Stomach (tissue), 4 donors: ENCODE data around the gene ZNF182.
"Not testable (repeated sequence)": the region's sequence is repeated elsewhere in the genome, so short reads cannot be mapped to it uniquely, and the experiment has no call there.

ENCODE experiments used
- EP300 ChIP-seq: sonication (generic); formaldehyde crosslinking; IDR thresholded peaks from one replicate; pipeline ENCODE4 v1.6.1; 2017; ENCODE audit warnings: antibody characterized with exemption
- POLR2A ChIP-seq, 4 donors: fragments of 450-650 bp; IDR thresholded peaks; one replicate each; pipeline ENCODE4 v1.6.1; 2016; ENCODE audit warnings: antibody characterized with exemption in 4 of 4, control low read depth in 2 of 4, mild to moderate bottlenecking in 1 of 4, moderate library complexity in 1 of 4
- TF ChIP-seq, protein P1 (sequence below), 7 experiments: fragments of 450-650 bp in 4 of 7; fragments of 200-600 bp in 3 of 7; sonication (generic) in 3 of 7; IDR thresholded peaks; one replicate each; pipeline ENCODE4 v1.5.1; 2016 to 2019; ENCODE audit warnings: antibody characterized with exemption in 7 of 7, control low read depth in 2 of 7, mild to moderate bottlenecking in 1 of 7

DNA sequence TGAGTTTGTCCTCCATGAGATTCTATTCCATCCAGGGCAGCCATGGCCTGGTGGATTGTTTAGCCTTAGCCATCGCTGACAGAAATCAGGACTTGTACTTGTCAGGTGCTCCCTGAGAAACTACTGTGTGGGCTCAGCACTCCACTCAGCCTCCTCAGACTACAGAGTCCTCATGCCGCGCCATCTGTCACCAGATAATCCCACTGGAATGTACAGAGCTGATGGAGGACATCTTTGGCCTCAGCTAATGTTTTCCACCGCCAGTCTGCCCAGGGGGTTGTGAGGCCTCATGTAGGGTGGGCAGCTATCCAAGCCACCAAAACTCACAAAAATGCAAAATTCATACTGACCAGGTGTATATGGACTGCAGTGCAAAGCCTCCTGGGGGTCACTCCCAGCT lies 45.6 kb downstream of the ZNF182 start:
- TF ChIP-seq, protein P1, sequence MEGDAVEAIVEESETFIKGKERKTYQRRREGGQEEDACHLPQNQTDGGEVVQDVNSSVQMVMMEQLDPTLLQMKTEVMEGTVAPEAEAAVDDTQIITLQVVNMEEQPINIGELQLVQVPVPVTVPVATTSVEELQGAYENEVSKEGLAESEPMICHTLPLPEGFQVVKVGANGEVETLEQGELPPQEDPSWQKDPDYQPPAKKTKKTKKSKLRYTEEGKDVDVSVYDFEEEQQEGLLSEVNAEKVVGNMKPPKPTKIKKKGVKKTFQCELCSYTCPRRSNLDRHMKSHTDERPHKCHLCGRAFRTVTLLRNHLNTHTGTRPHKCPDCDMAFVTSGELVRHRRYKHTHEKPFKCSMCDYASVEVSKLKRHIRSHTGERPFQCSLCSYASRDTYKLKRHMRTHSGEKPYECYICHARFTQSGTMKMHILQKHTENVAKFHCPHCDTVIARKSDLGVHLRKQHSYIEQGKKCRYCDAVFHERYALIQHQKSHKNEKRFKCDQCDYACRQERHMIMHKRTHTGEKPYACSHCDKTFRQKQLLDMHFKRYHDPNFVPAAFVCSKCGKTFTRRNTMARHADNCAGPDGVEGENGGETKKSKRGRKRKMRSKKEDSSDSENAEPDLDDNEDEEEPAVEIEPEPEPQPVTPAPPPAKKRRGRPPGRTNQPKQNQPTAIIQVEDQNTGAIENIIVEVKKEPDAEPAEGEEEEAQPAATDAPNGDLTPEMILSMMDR (IDR thresholded peaks at IDR 0.05) = not testable (repeated sequence)
- not testable (repeated sequence) for TF ChIP-seq EP300; POLR2A (IDR thresholded peaks at IDR 0.05)
